Brain pericyte (primary cell): ENCODE results near the gene FAM200A.
"Not testable (repeated sequence)": the region's sequence is repeated elsewhere in the genome, so short reads cannot be mapped to it uniquely, and the experiment has no call there.

Source experiments
- DNase-seq: peaks from one replicate; pipeline ENCODE4 v3.0.0-alpha.2; 2012; ENCODE audit warnings: low read depth, low spot score

FAM200A gene

GRCh38 chr7:99559175-99559915 is 7.4 kb upstream of the FAM200A start:
- DNase-seq = no peak

- DNase-seq = peak; percentile 75
Observed at GRCh38 chr7:99558306-99559174, 6.6 kb upstream of the FAM200A start, which contains the start of gene ZNF655. ZNF655 (plus strand) TSS chr7:99558642; CDS start chr7:99560560, 1,918 bp downstream.

- no peak for DNase-seq
Observed at GRCh38 chr7:99557940-99558305, 6.0 kb upstream of the FAM200A start.

- DNase-seq = no peak
Observed at GRCh38 chr7:99557196-99557607, 5.3 kb upstream of the FAM200A start.

GRCh38 chr7:99554939-99555338 is 3.0 kb upstream of the FAM200A start:
- no peak for DNase-seq

- DNase-seq = no peak
Observed at GRCh38 chr7:99553039-99553438, 1.1 kb upstream of the FAM200A start.

GRCh38 chr7:99551334-99551733 is 580 bp downstream of the FAM200A start:
- DNase-seq = no peak

GRCh38 chr7:99549545-99549944 is 2.4 kb downstream of the FAM200A start:
- DNase-seq = not testable (repeated sequence)

- DNase-seq = not testable (repeated sequence)
Observed at GRCh38 chr7:99545308-99545707, 6.6 kb downstream of the FAM200A start.

- no peak for DNase-seq
Observed at GRCh38 chr7:99543916-99544315, 8.0 kb downstream of the FAM200A start.

GRCh38 chr7:99543081-99543671 is 8.7 kb downstream of the FAM200A start:
- DNase-seq = no peak

GRCh38 chr7:99541212-99541611 is 10.7 kb downstream of the FAM200A start:
- DNase-seq = no peak

GRCh38 chr7:99540542-99540941 is 11.4 kb downstream of the FAM200A start:
- DNase-seq = no peak

GRCh38 chr7:99539213-99539811 is 12.6 kb downstream of the FAM200A start:
- no peak for DNase-seq

- DNase-seq = no peak
Observed at GRCh38 chr7:99535667-99536066, 16.2 kb downstream of the FAM200A start.

- no peak for DNase-seq
Observed at GRCh38 chr7:99531354-99531765, 20.6 kb downstream of the FAM200A start.

- no peak for DNase-seq
Observed at GRCh38 chr7:99525713-99526440, 26.0 kb downstream of the FAM200A start.

GRCh38 chr7:99521399-99521798 is 30.5 kb downstream of the FAM200A start:
- DNase-seq = no peak

- no peak for DNase-seq
Observed at GRCh38 chr7:99514050-99514449, 37.9 kb downstream of the FAM200A start.

- DNase-seq = no peak
Observed at GRCh38 chr7:99505324-99505662, 46.6 kb downstream of the FAM200A start.

- DNase-seq = peak; percentile 93
Observed at GRCh38 chr7:99504603-99505323, 47.2 kb downstream of the FAM200A start, which contains the start of gene ZKSCAN5. ZKSCAN5 (plus strand) TSS chr7:99504662; CDS start chr7:99506045, 1,383 bp downstream.
